Tibial nerve (tissue), 4 donors: ENCODE data around the gene CAD. TPM values are rescaled to one million over a fixed set of nuclear protein-coding genes. Genes with fewer than 3 reads are reported as not detected.

Experiments used
- DNase-seq, 2 donors: peaks; one replicate each; pipeline ENCODE4 v3.0.0-alpha.2; 2019; ENCODE audit warnings: low spot score in 2 of 2
- H3K27ac ChIP-seq, 4 donors: fragments of 200-600 bp; sonication (generic) in 3 of 4; one replicate each; pipeline ENCODE4 v1.5.1; 2017 to 2019; ENCODE audit warnings: mild to moderate bottlenecking in 1 of 4
- H3K27me3 ChIP-seq, 2 donors: fragments of 200-600 bp; sonication (generic) in 1 of 2; one replicate each; pipeline versions ENCODE4 v1.5.1 to v1.6.0; 2017 to 2019
- H3K36me3 ChIP-seq, 3 donors: fragments of 200-600 bp; sonication (generic); one replicate each; pipeline ENCODE4 v1.5.1; 2018 to 2019
- H3K4me1 ChIP-seq, 4 donors: fragments of 200-600 bp; sonication (generic) in 3 of 4; one replicate each; pipeline ENCODE4 v1.5.1; 2017 to 2019
- H3K4me3 ChIP-seq, 4 donors: fragments of 200-600 bp; sonication (generic) in 3 of 4; one replicate each; pipeline ENCODE4 v1.5.1; 2017 to 2019; ENCODE audit warnings: mild to moderate bottlenecking in 1 of 4, moderate library complexity in 1 of 4
- H3K9me3 ChIP-seq, 4 donors: fragments of 200-600 bp; sonication (generic) in 3 of 4; one replicate each; pipeline ENCODE4 v1.5.1; 2017 to 2019
- EP300 ChIP-seq, 2 donors: sonication (generic); formaldehyde crosslinking; IDR thresholded peaks; one replicate each; pipeline ENCODE4 v1.6.1; 2017; ENCODE audit warnings: antibody characterized with exemption in 2 of 2, mild to moderate bottlenecking in 1 of 2
- POLR2A ChIP-seq, 2 donors: fragments of 450-650 bp; IDR thresholded peaks; one replicate each; pipeline ENCODE4 v1.6.1; 2017; ENCODE audit warnings: antibody characterized with exemption in 2 of 2, mild to moderate bottlenecking in 2 of 2, moderate library complexity in 2 of 2
- WGBS, 2 donors: methylation state at CpG; one replicate each; pipeline ENCODE4 v1.1.5; 2018; 5-methylcytosine and 5-hydroxymethylcytosine counted together
- total RNA-seq, 4 donors: library from RNA; depleted of rRNA; stranded (reverse); fragments of >200 nt; gene quantifications; one replicate each; pipeline ENCODE4 v1.1.0, GENCODE V29; 2016
- TF ChIP-seq, protein P1 (sequence below), 5 experiments: fragments of 200-600 bp in 3 of 5; fragments of 450-650 bp in 2 of 5; sonication (generic) in 3 of 5; IDR thresholded peaks; one replicate each; pipeline ENCODE4 v1.5.1; 2016 to 2019; ENCODE audit warnings: antibody characterized with exemption in 5 of 5, mild to moderate bottlenecking in 3 of 5, moderate library complexity in 2 of 5

The CAD gene
- total RNA-seq, 4 donors from 2014 or later: 18.6 to 69.6 (median 32.9) TPM

DNA sequence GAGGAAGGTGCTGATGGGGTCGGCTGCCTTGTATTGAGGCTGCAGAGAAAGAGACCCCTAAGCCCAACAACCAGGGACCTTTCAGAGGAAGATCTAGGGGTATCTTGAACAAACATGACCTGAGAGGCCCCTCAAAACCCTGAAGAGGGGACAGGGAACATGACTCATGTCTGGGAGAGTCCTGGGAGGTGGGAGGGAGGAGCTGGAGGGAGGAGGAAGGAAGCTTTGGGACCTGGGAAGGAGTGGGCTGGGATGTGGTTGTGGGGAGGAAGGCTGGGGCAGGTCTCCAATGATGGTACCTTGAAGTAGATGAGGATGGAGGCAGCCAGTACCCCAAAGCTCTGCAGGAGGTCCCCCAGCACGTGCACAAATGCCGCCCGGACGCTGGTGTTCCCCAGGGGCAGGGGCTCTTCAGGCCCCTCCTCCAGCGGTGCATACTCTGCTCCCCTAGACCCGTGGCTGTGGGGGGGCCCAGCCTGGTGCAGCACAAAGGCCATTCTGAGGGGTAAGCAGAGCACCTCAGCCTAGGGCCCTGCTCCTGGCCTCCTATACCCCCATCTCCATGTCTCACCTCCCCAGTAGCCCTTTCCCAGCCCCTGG is 39.8 kb downstream of the CAD start:
- H3K9me3 ChIP-seq: no peaks in the 10 kb centered on the region
- no peak for DNase-seq
- 76 to 77% methylated on average over 7 of the region's 7 CpGs for WGBS, 2 donors

DNA sequence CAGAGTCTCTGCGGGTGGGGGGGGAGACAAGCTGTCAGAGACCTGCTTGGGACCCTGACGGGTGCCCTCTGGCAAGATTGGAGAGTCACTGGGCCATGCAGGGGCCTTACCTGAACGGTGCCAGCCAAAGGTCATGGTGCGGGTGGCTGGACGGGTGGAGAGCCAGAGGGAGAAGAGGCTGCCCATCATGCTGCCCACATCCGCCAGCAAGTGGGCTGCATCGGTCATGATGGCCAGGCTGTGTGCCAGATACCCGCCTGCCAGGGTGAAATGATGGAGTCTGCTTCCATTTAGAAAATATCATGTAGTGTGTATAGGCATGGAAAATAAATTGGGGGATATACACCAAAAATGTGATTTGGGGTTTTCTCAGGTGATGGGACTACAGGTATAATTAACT is 40.9 kb downstream of the CAD start:
- H3K27ac ChIP-seq: no peak overlapping the region
- no peak for DNase-seq
- no peak for TF ChIP-seq EP300 (IDR thresholded peaks at IDR 0.05)
- TF ChIP-seq POLR2A (IDR thresholded peaks at IDR 0.05): no peak
- TF ChIP-seq, protein P1, sequence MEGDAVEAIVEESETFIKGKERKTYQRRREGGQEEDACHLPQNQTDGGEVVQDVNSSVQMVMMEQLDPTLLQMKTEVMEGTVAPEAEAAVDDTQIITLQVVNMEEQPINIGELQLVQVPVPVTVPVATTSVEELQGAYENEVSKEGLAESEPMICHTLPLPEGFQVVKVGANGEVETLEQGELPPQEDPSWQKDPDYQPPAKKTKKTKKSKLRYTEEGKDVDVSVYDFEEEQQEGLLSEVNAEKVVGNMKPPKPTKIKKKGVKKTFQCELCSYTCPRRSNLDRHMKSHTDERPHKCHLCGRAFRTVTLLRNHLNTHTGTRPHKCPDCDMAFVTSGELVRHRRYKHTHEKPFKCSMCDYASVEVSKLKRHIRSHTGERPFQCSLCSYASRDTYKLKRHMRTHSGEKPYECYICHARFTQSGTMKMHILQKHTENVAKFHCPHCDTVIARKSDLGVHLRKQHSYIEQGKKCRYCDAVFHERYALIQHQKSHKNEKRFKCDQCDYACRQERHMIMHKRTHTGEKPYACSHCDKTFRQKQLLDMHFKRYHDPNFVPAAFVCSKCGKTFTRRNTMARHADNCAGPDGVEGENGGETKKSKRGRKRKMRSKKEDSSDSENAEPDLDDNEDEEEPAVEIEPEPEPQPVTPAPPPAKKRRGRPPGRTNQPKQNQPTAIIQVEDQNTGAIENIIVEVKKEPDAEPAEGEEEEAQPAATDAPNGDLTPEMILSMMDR (IDR thresholded peaks at IDR 0.05): no peak
- WGBS, 2 donors: 81 to 88% methylated on average over 8 of the region's 8 CpGs
- no peaks in the 10 kb centered on the region for H3K36me3 ChIP-seq
- peaks cover 0 to 16% (median 12%) of the 10 kb centered on the region in 4 donors for H3K4me1 ChIP-seq
- peaks cover 0 to 88% of the 10 kb centered on the region in 2 donors for H3K27me3 ChIP-seq
- no peak overlapping the region for H3K4me3 ChIP-seq
- H3K9me3 ChIP-seq: no peaks in the 10 kb centered on the region

More for the DNA sequence above, 39.8 kb downstream of the CAD start:
- H3K27ac ChIP-seq: no peak overlapping the region
- peaks cover 0 to 90% of the 10 kb centered on the region in 2 donors for H3K27me3 ChIP-seq
- H3K36me3 ChIP-seq: no peaks in the 10 kb centered on the region
- TF ChIP-seq EP300 (IDR thresholded peaks at IDR 0.05) (no peak), POLR2A (IDR thresholded peaks at IDR 0.05) (no peak)
- TF ChIP-seq, protein P1 (IDR thresholded peaks at IDR 0.05): no peak
- H3K4me3 ChIP-seq: no peak overlapping the region
- peaks cover 0 to 5% (median 2%) of the 10 kb centered on the region in 4 donors for H3K4me1 ChIP-seq

DNA sequence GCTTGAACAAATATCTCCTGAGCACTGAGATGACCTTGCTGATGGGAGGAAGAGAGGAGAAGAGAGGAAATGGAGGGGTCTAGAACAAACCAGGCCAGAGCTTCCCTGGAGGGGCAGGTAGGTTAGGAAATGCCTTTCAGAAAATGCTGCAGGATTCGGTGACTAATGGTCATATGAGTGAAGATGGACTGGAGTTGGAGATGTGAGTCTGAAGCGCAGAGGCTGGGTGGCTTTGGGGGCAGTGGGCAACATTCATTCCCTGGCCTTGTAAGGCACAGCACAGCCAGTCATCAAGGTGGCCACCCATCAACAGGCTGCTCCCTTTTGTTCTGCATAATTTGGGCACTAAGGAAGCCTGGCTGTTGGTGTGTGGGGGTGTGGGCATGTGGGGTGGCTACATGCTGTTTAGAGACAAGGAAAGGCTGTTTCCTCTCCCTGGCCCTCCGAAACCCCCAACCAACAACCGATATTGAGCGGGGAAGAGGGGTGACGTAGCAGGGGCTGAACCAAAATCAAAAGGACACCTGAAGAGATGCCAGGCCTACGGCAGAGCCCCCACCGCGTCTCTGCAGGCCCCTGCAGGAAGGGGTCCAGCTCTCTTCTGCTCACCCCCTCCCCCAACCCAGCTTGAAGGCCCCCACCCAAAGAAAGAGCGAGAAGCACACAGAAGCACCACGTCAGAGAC is 44.2 kb downstream of the CAD start:
- H3K27me3 ChIP-seq: peaks cover 0 to 96% of the 10 kb centered on the region in 2 donors
- WGBS, 2 donors: 34 to 52% methylated on average over 11 of the region's 11 CpGs
- no peak overlapping the region for H3K4me3 ChIP-seq
- TF ChIP-seq EP300 (IDR thresholded peaks at IDR 0.05): no peak
- no peak for TF ChIP-seq POLR2A (IDR thresholded peaks at IDR 0.05)
- TF ChIP-seq, protein P1 (IDR thresholded peaks at IDR 0.05): no peak
- no peaks in the 10 kb centered on the region for H3K36me3 ChIP-seq
- no peaks in the 10 kb centered on the region for H3K9me3 ChIP-seq
- H3K4me1 ChIP-seq: peaks cover 0 to 40% (median 25%) of the 10 kb centered on the region in 4 donors
- DNase-seq: no peak
- H3K27ac ChIP-seq: no peak overlapping the region

DNA sequence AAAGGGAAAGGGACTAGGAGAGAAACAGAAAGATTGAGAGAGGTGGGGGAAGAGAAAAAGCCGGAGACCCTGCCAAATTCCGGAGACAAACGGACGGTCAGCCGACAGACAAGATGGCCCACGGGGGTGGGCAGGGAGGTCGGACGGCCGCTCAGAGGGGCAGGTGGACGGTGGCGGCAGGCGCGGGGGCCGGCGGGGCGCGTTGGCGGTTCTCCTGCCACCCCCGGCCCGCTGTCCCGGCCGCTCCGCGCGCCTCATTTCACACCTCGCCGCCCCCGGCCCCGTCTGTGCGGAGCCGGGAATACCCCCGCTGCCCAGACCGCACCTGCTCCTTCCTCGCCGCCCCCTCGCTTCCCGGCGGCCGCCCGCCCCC is 44.7 kb downstream of the CAD start:
- TF ChIP-seq, protein P1 (IDR thresholded peaks at IDR 0.05): no peak
- TF ChIP-seq EP300 (IDR thresholded peaks at IDR 0.05) (no peak), POLR2A (IDR thresholded peaks at IDR 0.05) (no peak)
- peaks cover 0 to 95% of the 10 kb centered on the region in 2 donors for H3K27me3 ChIP-seq
- 3 to 5% methylated on average over 12 to 15 of the region's 40 CpGs for WGBS, 2 donors

More for the DNA sequence above, 44.7 kb downstream of the CAD start:
- Histone ChIP-seq H3K4me3 (peak overlapping the region in 2 of 4 donors; percentile 48 to 55), H3K4me1 (peaks cover 0 to 40% (median 25%) of the 10 kb centered on the region in 4 donors), H3K36me3 (no peaks in the 10 kb centered on the region), H3K9me3 (no peaks in the 10 kb centered on the region), H3K27ac (no peak overlapping the region)
- DNase-seq: no peak
